GM18508 (cell line): ENCODE measurements around the gene EPHB1.
A peak's percentile ranks its signal among the peaks of the same experiment; 100 is the strongest.
"Not testable (repeated sequence)": the region's sequence is repeated elsewhere in the genome, so short reads cannot be mapped to it uniquely, and the experiment has no call there.

Source experiments
- ATAC-seq: cut with Tn5 transposase; IDR thresholded peaks from one replicate; pipeline ENCODE4 v1.9.1; 2021; ENCODE audit warnings: moderate number of reproducible peaks; ENCODE audit not compliant: insufficient read depth, unreplicated experiment

EPHB1 gene

GRCh38 chr3:134775831-134776230, 19.2 kb upstream of the EPHB1 start:
- no peak for ATAC-seq

- no peak for ATAC-seq
Observed at GRCh38 chr3:134776518-134776917, 18.5 kb upstream of the EPHB1 start.

GRCh38 chr3:134777341-134777740, 17.7 kb upstream of the EPHB1 start:
- no peak for ATAC-seq

DNA sequence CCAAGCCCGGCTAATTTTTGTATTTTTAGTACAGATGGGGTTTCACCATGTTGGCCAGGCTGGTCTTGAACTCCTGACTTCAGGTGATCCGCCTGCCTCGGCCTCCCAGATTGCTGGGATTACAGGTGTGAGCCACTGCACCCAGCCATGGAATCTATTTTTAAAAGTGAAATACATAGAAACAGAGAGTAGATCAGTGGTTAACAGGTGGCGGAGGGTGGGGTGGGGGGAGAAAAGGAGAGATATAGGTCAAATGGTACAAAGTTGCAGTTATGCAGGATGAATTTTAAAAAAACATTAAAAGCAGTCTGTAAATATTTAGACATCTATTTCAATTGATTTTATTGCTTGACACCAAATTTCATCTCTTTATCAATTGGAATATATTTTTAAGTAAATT, 6.8 kb upstream of the EPHB1 start:
- not testable (repeated sequence) for ATAC-seq

DNA sequence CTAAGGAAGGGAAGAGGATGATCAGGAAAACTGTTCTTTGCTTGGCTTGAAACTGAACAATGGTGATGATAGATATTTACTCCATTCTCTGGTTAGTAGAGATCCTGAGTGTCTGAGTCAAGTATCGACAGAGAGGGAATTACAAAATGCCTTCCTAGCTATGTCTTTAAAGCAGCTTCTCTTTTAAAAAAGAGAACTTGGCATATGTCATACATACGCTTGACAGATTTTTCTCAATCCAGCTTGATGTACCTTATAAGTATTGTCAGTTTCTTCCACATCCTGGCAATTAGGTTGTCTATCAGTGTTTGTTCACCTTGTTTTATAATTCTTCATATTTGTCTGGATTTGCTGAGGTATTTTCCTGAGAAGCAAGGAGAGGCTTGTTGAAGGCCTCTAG, 5.0 kb upstream of the EPHB1 start:
- no peak for ATAC-seq

DNA sequence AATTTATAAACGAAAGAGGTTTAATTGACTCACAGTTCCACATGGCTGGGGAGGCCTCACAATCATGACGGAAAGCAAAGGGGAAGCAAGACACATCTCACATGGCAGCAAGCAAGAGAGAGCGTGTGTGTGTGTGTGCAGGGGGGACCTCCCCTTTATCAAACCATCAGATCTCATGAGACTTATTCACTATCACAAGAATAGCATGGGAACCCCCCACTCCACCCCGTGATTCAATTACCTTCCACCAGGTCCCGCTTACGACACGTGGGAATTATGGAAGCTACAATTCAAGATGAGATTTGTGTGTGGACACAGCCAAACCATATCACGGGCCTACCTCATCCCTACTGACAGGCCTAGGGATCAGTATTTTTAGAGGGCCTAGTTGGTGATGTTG, 3.1 kb upstream of the EPHB1 start:
- no peak for ATAC-seq

- no peak for ATAC-seq
Observed at GRCh38 chr3:134792700-134793099, 2.4 kb upstream of the EPHB1 start.

DNA sequence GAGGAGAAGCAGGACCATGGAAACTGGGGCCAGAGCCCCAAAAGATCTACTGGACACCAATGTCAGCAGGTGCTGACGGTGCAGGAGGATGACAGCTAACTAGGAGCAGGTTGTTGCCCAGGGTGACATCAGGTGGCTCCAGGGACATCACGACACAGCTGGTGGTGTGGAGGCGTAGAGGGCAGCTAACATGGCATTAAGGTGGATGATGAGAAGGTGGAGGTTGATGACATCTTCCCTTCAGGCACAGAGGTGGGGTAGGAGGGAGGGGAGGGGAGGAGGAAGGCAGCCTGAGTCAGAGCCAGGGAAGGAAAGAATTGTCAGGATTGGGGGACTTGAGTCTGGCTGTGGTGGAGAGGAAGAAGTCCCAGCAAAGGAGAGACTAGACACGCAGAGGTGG, 1.5 kb upstream of the EPHB1 start:
- ATAC-seq = no peak

GRCh38 chr3:134794323-134794722, 737 bp upstream of the EPHB1 start:
- no peak for ATAC-seq

DNA sequence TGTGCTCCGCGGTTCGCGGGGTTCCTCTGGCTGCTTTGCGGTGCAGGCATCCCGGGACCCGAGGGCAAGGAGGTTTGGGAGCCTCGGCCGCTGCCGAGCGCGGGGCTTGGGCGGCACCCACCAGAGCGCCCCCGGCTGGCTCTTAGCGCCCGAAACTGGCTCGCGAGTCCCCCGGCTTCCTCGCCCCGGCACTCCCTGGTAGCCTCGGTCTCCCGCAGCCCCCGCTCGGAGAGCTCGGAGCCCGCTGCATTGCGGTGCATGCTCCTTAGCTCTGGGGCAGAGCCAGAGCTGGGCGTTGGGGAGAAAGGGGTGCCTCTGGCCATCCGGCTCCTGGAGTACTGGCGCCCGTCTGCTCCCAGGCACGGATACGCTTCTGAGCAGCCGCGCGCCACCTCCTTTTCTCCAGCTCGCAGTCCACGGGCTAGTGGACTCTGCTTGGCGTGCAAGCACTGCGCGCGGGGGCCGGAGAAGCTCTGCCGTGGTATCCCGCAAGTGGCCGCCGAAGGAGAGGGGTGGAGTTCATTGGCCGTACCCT, 753 bp downstream of the EPHB1 start:
- ATAC-seq = no peak

- no peak for ATAC-seq
Observed at GRCh38 chr3:134796281-134797056, 1.4 kb downstream of the EPHB1 start.

GRCh38 chr3:134797057-134797740, 2.1 kb downstream of the EPHB1 start:
- no peak for ATAC-seq

DNA sequence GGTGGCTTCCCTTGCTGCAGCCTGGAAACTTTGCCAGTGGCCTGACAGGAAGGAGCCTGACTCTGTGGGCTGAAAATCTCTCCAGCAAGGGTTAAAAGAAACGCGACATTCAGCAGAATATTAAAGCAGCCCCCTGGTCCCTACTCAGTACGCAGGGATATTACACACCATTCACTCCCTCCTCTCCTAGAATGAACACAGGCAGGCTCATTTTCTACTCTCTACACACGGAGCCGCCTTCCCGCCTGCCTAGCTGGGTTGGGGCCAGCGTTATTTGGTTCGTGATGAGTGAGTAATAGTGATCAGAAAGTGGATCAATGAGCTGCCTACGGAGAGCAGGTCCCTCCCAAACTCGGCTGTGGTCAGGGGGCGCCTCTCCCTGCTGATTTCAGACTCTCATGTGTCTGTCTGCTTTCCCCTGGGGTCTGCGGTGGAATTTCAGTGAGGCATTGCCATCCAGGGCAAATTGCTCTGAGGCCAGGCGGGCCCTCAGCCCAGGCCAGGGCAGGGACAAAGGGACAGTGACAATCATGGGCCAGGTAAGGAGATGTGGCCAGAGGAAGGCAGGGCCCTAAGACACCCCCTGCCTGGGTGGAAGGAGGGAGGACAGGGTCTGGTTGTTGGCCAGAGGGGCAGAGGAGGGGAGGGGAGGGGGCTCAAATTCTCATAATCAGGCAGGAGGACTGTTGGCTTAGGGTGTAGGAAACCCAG, 2.8 kb downstream of the EPHB1 start:
- no peak for ATAC-seq

- no peak for ATAC-seq
Observed at GRCh38 chr3:134798681-134799311, 3.7 kb downstream of the EPHB1 start.

DNA sequence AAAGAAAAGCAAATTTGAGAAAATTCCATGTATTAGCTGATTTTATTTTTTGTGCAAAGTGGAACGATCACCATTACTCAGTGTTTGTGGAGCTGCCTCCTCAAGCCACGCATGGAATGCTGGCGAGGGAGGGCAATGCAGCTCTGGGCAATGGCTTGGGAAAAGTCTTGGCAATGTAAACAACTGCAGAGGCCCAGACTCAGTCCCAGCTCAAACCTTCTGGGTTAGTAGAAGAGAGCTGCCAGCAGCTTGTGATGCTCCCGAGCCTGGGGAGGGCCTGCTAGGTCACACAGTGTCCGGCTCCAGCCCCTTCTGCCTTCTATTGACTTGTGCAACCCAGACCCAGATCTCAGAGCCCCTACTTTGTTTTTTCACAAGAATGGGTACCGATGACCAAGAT, 4.3 kb downstream of the EPHB1 start:
- ATAC-seq = no peak

- no peak for ATAC-seq
Observed at GRCh38 chr3:134801204-134801958, 6.3 kb downstream of the EPHB1 start.

DNA sequence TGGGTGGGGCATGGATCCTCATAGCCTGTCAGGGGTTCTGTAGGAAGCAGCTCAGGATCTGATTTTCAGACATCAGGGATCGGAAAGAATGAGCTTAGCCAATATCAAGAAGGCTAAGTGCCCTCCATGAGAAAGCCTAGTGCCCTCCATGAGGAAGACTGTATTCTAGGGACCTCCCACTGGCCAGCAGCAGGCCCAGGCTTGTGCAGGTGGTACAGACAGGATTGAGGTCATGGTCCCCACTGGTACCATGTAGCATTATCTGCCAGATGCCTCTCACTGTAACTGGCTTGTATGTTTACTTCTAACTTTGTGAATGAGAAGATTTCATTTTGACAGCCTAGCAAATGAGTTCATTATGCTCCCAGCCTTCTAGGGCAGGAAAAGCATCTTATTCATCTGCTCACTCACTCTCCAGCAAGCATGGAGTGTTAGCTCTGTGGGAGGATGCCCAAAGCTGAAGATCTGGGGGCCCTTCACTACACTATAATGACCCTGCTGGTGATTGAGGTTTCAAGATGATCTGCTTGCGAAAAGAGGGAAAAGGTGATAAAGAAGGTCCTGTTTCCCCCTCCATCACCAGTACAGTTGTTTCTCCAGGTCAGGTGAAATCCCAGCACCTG, 7.5 kb downstream of the EPHB1 start:
- no peak for ATAC-seq

DNA sequence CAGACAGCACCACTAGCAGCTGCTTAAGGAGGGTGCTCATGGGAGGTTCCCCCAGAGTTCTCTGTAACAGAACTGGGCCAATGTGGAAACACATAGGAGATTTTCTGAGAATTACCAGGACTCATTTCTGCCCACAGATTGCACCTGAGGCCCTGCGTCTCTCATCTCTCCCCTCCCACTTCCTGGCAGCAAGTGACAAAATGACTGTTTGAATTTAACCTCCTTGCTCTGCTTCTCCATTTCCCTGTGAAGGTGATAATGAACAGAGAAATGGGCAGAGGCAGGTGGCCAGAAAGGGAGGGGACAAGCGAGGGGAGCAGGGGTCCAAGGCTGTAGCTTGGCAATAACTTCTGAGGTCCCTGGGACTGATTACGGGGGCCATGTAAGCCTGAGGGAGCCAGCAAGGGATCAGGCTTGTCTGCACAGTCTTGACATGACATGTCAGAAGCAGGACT, 8.0 kb downstream of the EPHB1 start:
- ATAC-seq = peak; percentile 60

DNA sequence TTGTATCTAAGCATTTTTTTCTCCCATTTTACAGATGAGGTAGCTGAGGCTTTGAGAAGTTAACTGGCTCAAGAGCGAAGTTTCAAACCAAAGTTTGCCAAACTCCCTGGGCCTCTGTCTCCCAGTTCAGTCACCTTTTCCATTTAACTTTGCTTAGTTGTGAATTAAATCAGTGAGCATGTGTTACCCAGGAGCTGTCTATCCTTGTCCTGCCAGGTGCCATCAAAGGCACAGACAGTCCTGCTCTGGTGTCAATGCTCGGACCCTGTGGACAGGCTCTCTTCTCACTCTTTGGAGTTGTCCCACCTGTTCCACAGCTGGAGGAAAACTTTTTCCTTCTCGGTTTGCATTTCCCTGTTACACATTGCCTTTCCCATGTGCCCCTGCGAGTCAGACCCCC, 8.6 kb downstream of the EPHB1 start:
- no peak for ATAC-seq
